ENCODE data around the gene RXRA.

DNA sequence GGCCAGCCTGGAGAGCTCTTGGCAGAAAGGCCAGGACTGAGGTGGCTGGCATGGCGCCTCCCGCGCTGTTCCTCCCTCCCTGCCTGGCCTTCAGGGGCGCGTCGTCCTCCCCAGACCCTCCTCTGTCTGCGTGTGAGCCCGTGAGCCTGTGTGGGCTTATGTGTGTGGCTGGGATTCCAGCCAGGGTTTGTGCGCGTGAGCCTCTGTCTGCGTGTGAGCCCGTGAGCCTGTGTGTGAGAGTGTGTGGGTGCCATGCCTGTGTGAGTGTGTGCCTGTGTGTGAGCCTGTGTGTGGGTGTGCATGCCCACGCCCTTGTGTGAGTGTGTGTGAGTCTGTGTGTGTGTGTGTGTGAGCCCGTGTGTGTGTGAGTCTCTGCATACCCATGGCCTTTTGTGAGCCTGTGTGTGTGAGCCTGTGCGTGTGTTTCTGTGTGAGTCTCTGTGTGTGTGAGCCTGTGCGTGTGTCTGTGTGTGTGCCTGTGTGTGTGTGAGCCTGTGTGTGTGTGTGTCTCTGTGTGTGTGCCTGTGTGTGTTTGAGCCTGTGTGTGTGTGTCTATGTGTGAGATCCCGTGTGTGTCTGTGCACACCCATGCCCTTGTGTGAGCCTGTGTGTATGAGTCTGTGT lies 13.0 kb downstream of the RXRA start:
- TF ChIP-seq, protein P1, sequence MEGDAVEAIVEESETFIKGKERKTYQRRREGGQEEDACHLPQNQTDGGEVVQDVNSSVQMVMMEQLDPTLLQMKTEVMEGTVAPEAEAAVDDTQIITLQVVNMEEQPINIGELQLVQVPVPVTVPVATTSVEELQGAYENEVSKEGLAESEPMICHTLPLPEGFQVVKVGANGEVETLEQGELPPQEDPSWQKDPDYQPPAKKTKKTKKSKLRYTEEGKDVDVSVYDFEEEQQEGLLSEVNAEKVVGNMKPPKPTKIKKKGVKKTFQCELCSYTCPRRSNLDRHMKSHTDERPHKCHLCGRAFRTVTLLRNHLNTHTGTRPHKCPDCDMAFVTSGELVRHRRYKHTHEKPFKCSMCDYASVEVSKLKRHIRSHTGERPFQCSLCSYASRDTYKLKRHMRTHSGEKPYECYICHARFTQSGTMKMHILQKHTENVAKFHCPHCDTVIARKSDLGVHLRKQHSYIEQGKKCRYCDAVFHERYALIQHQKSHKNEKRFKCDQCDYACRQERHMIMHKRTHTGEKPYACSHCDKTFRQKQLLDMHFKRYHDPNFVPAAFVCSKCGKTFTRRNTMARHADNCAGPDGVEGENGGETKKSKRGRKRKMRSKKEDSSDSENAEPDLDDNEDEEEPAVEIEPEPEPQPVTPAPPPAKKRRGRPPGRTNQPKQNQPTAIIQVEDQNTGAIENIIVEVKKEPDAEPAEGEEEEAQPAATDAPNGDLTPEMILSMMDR (IDR thresholded peaks at IDR 0.05 in 2 of 3, conservative IDR thresholded peaks at IDR 0.05 in 1 of 3; ENCODE audit: control insufficient read depth in 2 of 3, extremely low read depth in 1 of 3, insufficient read depth in 1 of 3, low read depth in 3 of 3, low read length in 3 of 3): no peak
- TF ChIP-seq HDGF (IDR thresholded peaks at IDR 0.05): no peak
- no peak for TF ChIP-seq FOS (IDR thresholded peaks at IDR 0.05; ENCODE audit: borderline replicate concordance, extremely low read depth, insufficient read length)
- no peak for TF ChIP-seq EZH2 (IDR thresholded peaks at IDR 0.05; ENCODE audit: borderline replicate concordance, control insufficient read depth, low read depth, low read length)
- no peak for TF ChIP-seq YY1 (IDR thresholded peaks at IDR 0.05; ENCODE audit: low read depth, low read length)
- no peak for TF ChIP-seq POLR2A (IDR thresholded peaks at IDR 0.05; ENCODE audit: low read depth, low read length)
- TF ChIP-seq, protein P2, sequence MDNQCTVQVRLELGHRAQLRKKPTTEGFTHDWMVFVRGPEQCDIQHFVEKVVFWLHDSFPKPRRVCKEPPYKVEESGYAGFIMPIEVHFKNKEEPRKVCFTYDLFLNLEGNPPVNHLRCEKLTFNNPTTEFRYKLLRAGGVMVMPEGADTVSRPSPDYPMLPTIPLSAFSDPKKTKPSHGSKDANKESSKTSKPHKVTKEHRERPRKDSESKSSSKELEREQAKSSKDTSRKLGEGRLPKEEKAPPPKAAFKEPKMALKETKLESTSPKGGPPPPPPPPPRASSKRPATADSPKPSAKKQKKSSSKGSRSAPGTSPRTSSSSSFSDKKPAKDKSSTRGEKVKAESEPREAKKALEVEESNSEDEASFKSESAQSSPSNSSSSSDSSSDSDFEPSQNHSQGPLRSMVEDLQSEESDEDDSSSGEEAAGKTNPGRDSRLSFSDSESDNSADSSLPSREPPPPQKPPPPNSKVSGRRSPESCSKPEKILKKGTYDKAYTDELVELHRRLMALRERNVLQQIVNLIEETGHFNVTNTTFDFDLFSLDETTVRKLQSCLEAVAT (IDR thresholded peaks at IDR 0.05): no peak
- TF ChIP-seq, protein P3, sequence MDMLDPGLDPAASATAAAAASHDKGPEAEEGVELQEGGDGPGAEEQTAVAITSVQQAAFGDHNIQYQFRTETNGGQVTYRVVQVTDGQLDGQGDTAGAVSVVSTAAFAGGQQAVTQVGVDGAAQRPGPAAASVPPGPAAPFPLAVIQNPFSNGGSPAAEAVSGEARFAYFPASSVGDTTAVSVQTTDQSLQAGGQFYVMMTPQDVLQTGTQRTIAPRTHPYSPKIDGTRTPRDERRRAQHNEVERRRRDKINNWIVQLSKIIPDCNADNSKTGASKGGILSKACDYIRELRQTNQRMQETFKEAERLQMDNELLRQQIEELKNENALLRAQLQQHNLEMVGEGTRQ (IDR thresholded peaks at IDR 0.05; ENCODE audit: borderline replicate concordance, low read depth, low read length): no peak

All from GM12878 (cell line).